GM15510 (cell line): ENCODE results near the gene WIZ.
A peak's percentile ranks its signal among the peaks of the same experiment; 100 is the strongest.

Source experiments
- POLR2A ChIP-seq: IDR thresholded peaks from 3 replicates; pipeline ENCODE4 v1.6.1; 2011; ENCODE audit warnings: borderline replicate concordance; ENCODE audit not compliant: insufficient read length; ENCODE audit errors: extremely low read depth

Gene WIZ

GRCh38 chr19:15427350-15427700 is 22.4 kb downstream of the WIZ start:
- no peak for TF ChIP-seq POLR2A

GRCh38 chr19:15426485-15427349 is 23.0 kb downstream of the WIZ start:
- no peak for TF ChIP-seq POLR2A

- TF ChIP-seq POLR2A: no peak
Observed at GRCh38 chr19:15425321-15425950, 24.3 kb downstream of the WIZ start.

GRCh38 chr19:15424692-15425272 is 25.0 kb downstream of the WIZ start:
- no peak for TF ChIP-seq POLR2A

- no peak for TF ChIP-seq POLR2A
Observed at GRCh38 chr19:15424121-15424520, 25.6 kb downstream of the WIZ start.

- no peak for TF ChIP-seq POLR2A
Observed at GRCh38 chr19:15423130-15423529, 26.6 kb downstream of the WIZ start.

GRCh38 chr19:15422296-15423075 is 27.3 kb downstream of the WIZ start:
- no peak for TF ChIP-seq POLR2A

- TF ChIP-seq POLR2A: no peak
Observed at GRCh38 chr19:15421721-15422260, 28.0 kb downstream of the WIZ start.

- TF ChIP-seq POLR2A: no peak
Observed at GRCh38 chr19:15421136-15421695, 28.5 kb downstream of the WIZ start.

- no peak for TF ChIP-seq POLR2A
Observed at GRCh38 chr19:15419413-15420025, 30.2 kb downstream of the WIZ start.

GRCh38 chr19:15418579-15419412 is 31.0 kb downstream of the WIZ start, which contains the start of gene AKAP8L:
Gene AKAP8L (minus strand): TSS chr19:15418988. CDS start chr19:15418923, 65 bp downstream.
- peak; percentile 93 for TF ChIP-seq POLR2A

- no peak for TF ChIP-seq POLR2A
Observed at GRCh38 chr19:15418231-15418578, 31.6 kb downstream of the WIZ start.

- no peak for TF ChIP-seq POLR2A
Observed at GRCh38 chr19:15417699-15418098, 32.1 kb downstream of the WIZ start.

GRCh38 chr19:15412832-15413231 is 36.9 kb downstream of the WIZ start:
- TF ChIP-seq POLR2A: no peak

- no peak for TF ChIP-seq POLR2A
Observed at GRCh38 chr19:15404780-15405211, 45.0 kb downstream of the WIZ start.
